WTC11 (cell line): Measurements from ENCODE around the gene CHST5. TPM values are rescaled to one million over a fixed set of nuclear protein-coding genes. Genes with fewer than 3 reads are reported as not detected.
A peak's percentile ranks its signal among the peaks of the same experiment; 100 is the strongest.

Experiments
- ATF1 ChIP-seq: sonication (generic); formaldehyde crosslinking; IDR thresholded peaks from 2 replicates; pipeline ENCODE4 v1.8.1; 2023; ENCODE audit warnings: mild to moderate bottlenecking, moderate library complexity, missing genetic modification reagents
- FOXJ3 ChIP-seq: sonication (generic); formaldehyde crosslinking; IDR thresholded peaks from 2 replicates; pipeline ENCODE4 v1.9.0; 2021; ENCODE audit warnings: missing genetic modification reagents, mild to moderate bottlenecking, borderline replicate concordance
- FOXP1 ChIP-seq: sonication (generic); formaldehyde crosslinking; IDR thresholded peaks from 2 replicates; pipeline ENCODE4 v1.8.0; 2022; ENCODE audit warnings: missing genetic modification reagents, mild to moderate bottlenecking, moderate library complexity, borderline replicate concordance
- NR1H2 ChIP-seq: sonication (generic); formaldehyde crosslinking; IDR thresholded peaks from 2 replicates; pipeline ENCODE4 v1.9.0; 2021; ENCODE audit warnings: mild to moderate bottlenecking, moderate library complexity, missing genetic modification reagents
- RORB ChIP-seq: fragments of 250-450 bp; sonication (Bioruptor Pico); IDR thresholded peaks from 2 replicates; pipeline ENCODE4 v1.9.0; 2021; ENCODE audit warnings: mild to moderate bottlenecking
- SMAD4 ChIP-seq: sonication (generic); formaldehyde crosslinking; IDR thresholded peaks from 2 replicates; pipeline ENCODE4 v1.8.0; 2022; ENCODE audit warnings: mild to moderate bottlenecking, missing genetic modification reagents
- TEAD4 ChIP-seq: sonication (generic); formaldehyde crosslinking; IDR thresholded peaks from 2 replicates; pipeline ENCODE4 v1.8.0; 2022; ENCODE audit warnings: mild to moderate bottlenecking, missing genetic modification reagents
- ZBTB21 ChIP-seq: sonication (generic); formaldehyde crosslinking; IDR thresholded peaks from 2 replicates; pipeline ENCODE4 v1.8.1; 2023; ENCODE audit warnings: mild to moderate bottlenecking, missing genetic modification reagents, borderline replicate concordance
- ZNF121 ChIP-seq: sonication (generic); formaldehyde crosslinking; IDR thresholded peaks from 2 replicates; pipeline ENCODE4 v1.8.0; 2023; ENCODE audit warnings: missing genetic modification reagents
- ZNF416 ChIP-seq: fragments of 250-450 bp; sonication (Bioruptor Pico); IDR thresholded peaks from 2 replicates; pipeline ENCODE4 v1.9.0; 2021; ENCODE audit warnings: mild to moderate bottlenecking, inconsistent platforms
- total RNA-seq: library from RNA; stranded (reverse); gene quantifications from 3 replicates; pipeline ENCODE4 v1.2.3, GENCODE V29; 2021
- TF ChIP-seq, protein P1 (sequence below): sonication (generic); formaldehyde crosslinking; conservative IDR thresholded peaks from 2 replicates; pipeline ENCODE4 v1.8.1; 2023; ENCODE audit warnings: mild to moderate bottlenecking, low read depth, missing genetic modification reagents, moderate library complexity
- TF ChIP-seq, protein P2 (sequence below): sonication (generic); formaldehyde crosslinking; IDR thresholded peaks from 2 replicates; pipeline ENCODE4 v1.8.1; 2022; ENCODE audit warnings: mild to moderate bottlenecking, moderate library complexity, missing genetic modification reagents
- TF ChIP-seq, protein P3 (sequence below): fragments of 200-600 bp; IDR thresholded peaks from 2 replicates; pipeline ENCODE4 v1.8.0; 2022; ENCODE audit warnings: antibody characterized with exemption
- TF ChIP-seq, protein P4 (sequence below): fragments of 250-450 bp; sonication (Bioruptor Pico); IDR thresholded peaks from 2 replicates; pipeline ENCODE4 v1.9.0; 2021; ENCODE audit warnings: moderate library complexity, mild to moderate bottlenecking, inconsistent platforms, borderline replicate concordance
- TF ChIP-seq, protein P5 (sequence below): fragments of 250-450 bp; sonication (Bioruptor Pico); IDR thresholded peaks from 2 replicates; pipeline ENCODE4 v1.8.0; 2021; ENCODE audit warnings: mild to moderate bottlenecking
- TF ChIP-seq, protein P6 (sequence below): sonication (generic); formaldehyde crosslinking; IDR thresholded peaks from 2 replicates; pipeline ENCODE4 v1.8.0; 2022; ENCODE audit warnings: missing genetic modification reagents
- TF ChIP-seq, protein P7 (sequence below): sonication (generic); formaldehyde crosslinking; IDR thresholded peaks from 2 replicates; pipeline ENCODE4 v1.8.0; 2023; ENCODE audit warnings: missing genetic modification reagents, mild to moderate bottlenecking, borderline replicate concordance
- TF ChIP-seq, protein P8 (sequence below): sonication (generic); formaldehyde crosslinking; IDR thresholded peaks from 2 replicates; pipeline ENCODE4 v1.8.1; 2023; ENCODE audit warnings: mild to moderate bottlenecking, missing genetic modification reagents
- TF ChIP-seq, protein P9 (sequence below): sonication (generic); formaldehyde crosslinking; IDR thresholded peaks from 2 replicates; pipeline ENCODE4 v1.8.1; 2023; ENCODE audit warnings: mild to moderate bottlenecking, missing genetic modification reagents

CHST5 gene
- total RNA-seq, 1 experiment from 2014 or later: not detected

DNA sequence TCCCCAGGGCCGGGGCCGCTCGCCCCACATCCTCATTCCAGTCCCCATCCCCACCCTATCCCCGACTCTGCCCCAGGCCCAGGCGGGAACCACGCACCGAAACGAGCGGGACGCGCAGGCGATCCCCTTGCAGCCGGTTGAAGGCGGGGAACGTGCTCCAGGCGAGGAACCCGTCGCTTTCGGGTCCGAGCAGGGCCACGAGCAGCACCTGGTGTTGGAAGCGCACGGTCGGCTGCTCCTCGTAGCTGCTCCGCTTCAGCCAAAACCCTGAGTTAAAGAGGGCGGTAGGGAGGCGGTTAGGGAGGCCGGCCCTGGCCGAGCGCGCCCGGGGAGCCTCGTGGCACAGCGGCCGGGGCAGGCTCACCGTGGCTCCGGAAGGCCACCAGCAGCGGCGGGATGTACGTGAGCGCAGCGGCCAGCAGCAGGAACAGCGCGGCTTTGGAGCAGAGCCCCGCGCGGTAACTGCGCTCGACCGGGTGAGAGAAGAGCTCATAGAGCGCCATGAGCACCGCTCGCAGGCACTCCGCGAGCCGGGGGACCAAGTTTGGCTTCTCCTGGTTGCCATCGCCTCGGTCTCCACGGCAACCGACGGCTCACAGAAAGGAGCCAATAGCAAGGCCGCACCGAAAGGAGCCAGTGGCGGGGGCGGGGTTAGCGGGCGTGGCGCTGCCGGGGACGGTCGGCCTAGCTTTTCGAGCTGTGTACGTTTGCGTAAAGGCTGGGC, 20.0 kb upstream of the CHST5 start, which contains the start of gene TMEM231 (continued):
- TF ChIP-seq, protein P1, sequence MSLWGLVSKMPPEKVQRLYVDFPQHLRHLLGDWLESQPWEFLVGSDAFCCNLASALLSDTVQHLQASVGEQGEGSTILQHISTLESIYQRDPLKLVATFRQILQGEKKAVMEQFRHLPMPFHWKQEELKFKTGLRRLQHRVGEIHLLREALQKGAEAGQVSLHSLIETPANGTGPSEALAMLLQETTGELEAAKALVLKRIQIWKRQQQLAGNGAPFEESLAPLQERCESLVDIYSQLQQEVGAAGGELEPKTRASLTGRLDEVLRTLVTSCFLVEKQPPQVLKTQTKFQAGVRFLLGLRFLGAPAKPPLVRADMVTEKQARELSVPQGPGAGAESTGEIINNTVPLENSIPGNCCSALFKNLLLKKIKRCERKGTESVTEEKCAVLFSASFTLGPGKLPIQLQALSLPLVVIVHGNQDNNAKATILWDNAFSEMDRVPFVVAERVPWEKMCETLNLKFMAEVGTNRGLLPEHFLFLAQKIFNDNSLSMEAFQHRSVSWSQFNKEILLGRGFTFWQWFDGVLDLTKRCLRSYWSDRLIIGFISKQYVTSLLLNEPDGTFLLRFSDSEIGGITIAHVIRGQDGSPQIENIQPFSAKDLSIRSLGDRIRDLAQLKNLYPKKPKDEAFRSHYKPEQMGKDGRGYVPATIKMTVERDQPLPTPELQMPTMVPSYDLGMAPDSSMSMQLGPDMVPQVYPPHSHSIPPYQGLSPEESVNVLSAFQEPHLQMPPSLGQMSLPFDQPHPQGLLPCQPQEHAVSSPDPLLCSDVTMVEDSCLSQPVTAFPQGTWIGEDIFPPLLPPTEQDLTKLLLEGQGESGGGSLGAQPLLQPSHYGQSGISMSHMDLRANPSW (CRISPR knock-in tag): no peak
- TF ChIP-seq, protein P2, sequence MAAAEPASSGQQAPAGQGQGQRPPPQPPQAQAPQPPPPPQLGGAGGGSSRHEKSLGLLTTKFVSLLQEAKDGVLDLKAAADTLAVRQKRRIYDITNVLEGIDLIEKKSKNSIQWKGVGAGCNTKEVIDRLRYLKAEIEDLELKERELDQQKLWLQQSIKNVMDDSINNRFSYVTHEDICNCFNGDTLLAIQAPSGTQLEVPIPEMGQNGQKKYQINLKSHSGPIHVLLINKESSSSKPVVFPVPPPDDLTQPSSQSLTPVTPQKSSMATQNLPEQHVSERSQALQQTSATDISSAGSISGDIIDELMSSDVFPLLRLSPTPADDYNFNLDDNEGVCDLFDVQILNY (CRISPR knock-in tag): no peak
- TF ChIP-seq ZNF121 (CRISPR knock-in tag): no peak
- TF ChIP-seq FOXJ3: no peak
- TF ChIP-seq TEAD4: no peak
- TF ChIP-seq, protein P3, sequence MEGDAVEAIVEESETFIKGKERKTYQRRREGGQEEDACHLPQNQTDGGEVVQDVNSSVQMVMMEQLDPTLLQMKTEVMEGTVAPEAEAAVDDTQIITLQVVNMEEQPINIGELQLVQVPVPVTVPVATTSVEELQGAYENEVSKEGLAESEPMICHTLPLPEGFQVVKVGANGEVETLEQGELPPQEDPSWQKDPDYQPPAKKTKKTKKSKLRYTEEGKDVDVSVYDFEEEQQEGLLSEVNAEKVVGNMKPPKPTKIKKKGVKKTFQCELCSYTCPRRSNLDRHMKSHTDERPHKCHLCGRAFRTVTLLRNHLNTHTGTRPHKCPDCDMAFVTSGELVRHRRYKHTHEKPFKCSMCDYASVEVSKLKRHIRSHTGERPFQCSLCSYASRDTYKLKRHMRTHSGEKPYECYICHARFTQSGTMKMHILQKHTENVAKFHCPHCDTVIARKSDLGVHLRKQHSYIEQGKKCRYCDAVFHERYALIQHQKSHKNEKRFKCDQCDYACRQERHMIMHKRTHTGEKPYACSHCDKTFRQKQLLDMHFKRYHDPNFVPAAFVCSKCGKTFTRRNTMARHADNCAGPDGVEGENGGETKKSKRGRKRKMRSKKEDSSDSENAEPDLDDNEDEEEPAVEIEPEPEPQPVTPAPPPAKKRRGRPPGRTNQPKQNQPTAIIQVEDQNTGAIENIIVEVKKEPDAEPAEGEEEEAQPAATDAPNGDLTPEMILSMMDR: no peak
- TF ChIP-seq, protein P4, sequence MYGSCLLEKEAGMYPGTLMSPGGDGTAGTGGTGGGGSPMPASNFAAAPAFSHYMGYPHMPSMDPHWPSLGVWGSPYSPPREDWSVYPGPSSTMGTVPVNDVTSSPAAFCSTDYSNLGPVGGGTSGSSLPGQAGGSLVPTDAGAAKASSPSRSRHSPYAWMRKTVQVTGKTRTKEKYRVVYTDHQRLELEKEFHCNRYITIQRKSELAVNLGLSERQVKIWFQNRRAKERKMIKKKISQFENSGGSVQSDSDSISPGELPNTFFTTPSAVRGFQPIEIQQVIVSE (CRISPR knock-in tag): no peak
- TF ChIP-seq ZNF416 (CRISPR knock-in tag): no peak
- no peak for TF ChIP-seq ZBTB21 (CRISPR knock-in tag)
- no peak for TF ChIP-seq ATF1 (CRISPR knock-in tag)
- TF ChIP-seq, protein P5, sequence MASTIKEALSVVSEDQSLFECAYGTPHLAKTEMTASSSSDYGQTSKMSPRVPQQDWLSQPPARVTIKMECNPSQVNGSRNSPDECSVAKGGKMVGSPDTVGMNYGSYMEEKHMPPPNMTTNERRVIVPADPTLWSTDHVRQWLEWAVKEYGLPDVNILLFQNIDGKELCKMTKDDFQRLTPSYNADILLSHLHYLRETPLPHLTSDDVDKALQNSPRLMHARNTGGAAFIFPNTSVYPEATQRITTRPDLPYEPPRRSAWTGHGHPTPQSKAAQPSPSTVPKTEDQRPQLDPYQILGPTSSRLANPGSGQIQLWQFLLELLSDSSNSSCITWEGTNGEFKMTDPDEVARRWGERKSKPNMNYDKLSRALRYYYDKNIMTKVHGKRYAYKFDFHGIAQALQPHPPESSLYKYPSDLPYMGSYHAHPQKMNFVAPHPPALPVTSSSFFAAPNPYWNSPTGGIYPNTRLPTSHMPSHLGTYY: no peak
- TF ChIP-seq, protein P6, sequence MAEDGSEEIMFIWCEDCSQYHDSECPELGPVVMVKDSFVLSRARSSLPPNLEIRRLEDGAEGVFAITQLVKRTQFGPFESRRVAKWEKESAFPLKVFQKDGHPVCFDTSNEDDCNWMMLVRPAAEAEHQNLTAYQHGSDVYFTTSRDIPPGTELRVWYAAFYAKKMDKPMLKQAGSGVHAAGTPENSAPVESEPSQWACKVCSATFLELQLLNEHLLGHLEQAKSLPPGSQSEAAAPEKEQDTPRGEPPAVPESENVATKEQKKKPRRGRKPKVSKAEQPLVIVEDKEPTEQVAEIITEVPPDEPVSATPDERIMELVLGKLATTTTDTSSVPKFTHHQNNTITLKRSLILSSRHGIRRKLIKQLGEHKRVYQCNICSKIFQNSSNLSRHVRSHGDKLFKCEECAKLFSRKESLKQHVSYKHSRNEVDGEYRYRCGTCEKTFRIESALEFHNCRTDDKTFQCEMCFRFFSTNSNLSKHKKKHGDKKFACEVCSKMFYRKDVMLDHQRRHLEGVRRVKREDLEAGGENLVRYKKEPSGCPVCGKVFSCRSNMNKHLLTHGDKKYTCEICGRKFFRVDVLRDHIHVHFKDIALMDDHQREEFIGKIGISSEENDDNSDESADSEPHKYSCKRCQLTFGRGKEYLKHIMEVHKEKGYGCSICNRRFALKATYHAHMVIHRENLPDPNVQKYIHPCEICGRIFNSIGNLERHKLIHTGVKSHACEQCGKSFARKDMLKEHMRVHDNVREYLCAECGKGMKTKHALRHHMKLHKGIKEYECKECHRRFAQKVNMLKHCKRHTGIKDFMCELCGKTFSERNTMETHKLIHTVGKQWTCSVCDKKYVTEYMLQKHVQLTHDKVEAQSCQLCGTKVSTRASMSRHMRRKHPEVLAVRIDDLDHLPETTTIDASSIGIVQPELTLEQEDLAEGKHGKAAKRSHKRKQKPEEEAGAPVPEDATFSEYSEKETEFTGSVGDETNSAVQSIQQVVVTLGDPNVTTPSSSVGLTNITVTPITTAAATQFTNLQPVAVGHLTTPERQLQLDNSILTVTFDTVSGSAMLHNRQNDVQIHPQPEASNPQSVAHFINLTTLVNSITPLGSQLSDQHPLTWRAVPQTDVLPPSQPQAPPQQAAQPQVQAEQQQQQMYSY (CRISPR knock-in tag): no peak
- TF ChIP-seq NR1H2 (CRISPR knock-in tag): no peak
- TF ChIP-seq, protein P7, sequence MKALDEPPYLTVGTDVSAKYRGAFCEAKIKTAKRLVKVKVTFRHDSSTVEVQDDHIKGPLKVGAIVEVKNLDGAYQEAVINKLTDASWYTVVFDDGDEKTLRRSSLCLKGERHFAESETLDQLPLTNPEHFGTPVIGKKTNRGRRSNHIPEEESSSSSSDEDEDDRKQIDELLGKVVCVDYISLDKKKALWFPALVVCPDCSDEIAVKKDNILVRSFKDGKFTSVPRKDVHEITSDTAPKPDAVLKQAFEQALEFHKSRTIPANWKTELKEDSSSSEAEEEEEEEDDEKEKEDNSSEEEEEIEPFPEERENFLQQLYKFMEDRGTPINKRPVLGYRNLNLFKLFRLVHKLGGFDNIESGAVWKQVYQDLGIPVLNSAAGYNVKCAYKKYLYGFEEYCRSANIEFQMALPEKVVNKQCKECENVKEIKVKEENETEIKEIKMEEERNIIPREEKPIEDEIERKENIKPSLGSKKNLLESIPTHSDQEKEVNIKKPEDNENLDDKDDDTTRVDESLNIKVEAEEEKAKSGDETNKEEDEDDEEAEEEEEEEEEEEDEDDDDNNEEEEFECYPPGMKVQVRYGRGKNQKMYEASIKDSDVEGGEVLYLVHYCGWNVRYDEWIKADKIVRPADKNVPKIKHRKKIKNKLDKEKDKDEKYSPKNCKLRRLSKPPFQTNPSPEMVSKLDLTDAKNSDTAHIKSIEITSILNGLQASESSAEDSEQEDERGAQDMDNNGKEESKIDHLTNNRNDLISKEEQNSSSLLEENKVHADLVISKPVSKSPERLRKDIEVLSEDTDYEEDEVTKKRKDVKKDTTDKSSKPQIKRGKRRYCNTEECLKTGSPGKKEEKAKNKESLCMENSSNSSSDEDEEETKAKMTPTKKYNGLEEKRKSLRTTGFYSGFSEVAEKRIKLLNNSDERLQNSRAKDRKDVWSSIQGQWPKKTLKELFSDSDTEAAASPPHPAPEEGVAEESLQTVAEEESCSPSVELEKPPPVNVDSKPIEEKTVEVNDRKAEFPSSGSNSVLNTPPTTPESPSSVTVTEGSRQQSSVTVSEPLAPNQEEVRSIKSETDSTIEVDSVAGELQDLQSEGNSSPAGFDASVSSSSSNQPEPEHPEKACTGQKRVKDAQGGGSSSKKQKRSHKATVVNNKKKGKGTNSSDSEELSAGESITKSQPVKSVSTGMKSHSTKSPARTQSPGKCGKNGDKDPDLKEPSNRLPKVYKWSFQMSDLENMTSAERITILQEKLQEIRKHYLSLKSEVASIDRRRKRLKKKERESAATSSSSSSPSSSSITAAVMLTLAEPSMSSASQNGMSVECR (CRISPR knock-in tag): peak; percentile 93; the same call in 1 of the 2 replicates
- no peak for TF ChIP-seq RORB (CRISPR knock-in tag)
- TF ChIP-seq, protein P8, sequence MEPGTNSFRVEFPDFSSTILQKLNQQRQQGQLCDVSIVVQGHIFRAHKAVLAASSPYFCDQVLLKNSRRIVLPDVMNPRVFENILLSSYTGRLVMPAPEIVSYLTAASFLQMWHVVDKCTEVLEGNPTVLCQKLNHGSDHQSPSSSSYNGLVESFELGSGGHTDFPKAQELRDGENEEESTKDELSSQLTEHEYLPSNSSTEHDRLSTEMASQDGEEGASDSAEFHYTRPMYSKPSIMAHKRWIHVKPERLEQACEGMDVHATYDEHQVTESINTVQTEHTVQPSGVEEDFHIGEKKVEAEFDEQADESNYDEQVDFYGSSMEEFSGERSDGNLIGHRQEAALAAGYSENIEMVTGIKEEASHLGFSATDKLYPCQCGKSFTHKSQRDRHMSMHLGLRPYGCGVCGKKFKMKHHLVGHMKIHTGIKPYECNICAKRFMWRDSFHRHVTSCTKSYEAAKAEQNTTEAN: no peak
- TF ChIP-seq, protein P9, sequence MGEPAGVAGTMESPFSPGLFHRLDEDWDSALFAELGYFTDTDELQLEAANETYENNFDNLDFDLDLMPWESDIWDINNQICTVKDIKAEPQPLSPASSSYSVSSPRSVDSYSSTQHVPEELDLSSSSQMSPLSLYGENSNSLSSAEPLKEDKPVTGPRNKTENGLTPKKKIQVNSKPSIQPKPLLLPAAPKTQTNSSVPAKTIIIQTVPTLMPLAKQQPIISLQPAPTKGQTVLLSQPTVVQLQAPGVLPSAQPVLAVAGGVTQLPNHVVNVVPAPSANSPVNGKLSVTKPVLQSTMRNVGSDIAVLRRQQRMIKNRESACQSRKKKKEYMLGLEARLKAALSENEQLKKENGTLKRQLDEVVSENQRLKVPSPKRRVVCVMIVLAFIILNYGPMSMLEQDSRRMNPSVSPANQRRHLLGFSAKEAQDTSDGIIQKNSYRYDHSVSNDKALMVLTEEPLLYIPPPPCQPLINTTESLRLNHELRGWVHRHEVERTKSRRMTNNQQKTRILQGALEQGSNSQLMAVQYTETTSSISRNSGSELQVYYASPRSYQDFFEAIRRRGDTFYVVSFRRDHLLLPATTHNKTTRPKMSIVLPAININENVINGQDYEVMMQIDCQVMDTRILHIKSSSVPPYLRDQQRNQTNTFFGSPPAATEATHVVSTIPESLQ (CRISPR knock-in tag): no peak
- TF ChIP-seq SMAD4: no peak
- TF ChIP-seq FOXP1 (CRISPR knock-in tag): peak; percentile 67
